SK-N-MC (cell line): ENCODE data around the gene PDLIM7.

Source experiments
- EZH2 ChIP-seq: fragments of 200-600 bp; sonication (generic); IDR thresholded peaks from one replicate; pipeline ENCODE4 v1.6.1; 2017; ENCODE audit warnings: antibody characterized with exemption
- FOXP2 ChIP-seq: optimal IDR thresholded peaks from 2 replicates; pipeline ENCODE3; 2011; ENCODE audit warnings: mild to moderate bottlenecking, moderate library complexity; ENCODE audit not compliant: insufficient read depth; ENCODE audit errors: extremely low read length, control extremely low read depth
- POLR2AphosphoS5 ChIP-seq: IDR thresholded peaks from 2 replicates; pipeline ENCODE4 v1.6.1; 2012; ENCODE audit warnings: mild to moderate bottlenecking, low read depth, low read length, borderline replicate concordance

GRCh38 chr5:177444106-177445051, 53.0 kb downstream of the PDLIM7 start:
- TF ChIP-seq POLR2AphosphoS5 (no peak; the same call in none of the 2 replicates), EZH2 (no peak), FOXP2 (no peak)
